GM18909 (cell line): ENCODE results near the gene B4GALT7.
"Not testable (repeated sequence)": the region's sequence is repeated elsewhere in the genome, so short reads cannot be mapped to it uniquely, and the experiment has no call there.

ENCODE experiments used
- ATAC-seq: cut with Tn5 transposase; IDR thresholded peaks from one replicate; pipeline ENCODE4 v1.9.1; 2021; ENCODE audit warnings: mild to moderate bottlenecking; ENCODE audit not compliant: unreplicated experiment, poor library complexity

B4GALT7 gene

GRCh38 chr5:177599731-177600507 lies at the start of gene B4GALT7:
Gene B4GALT7 (plus strand): TSS chr5:177600132. CDS start chr5:177600211, 79 bp downstream.
- peak; percentile 89 for ATAC-seq

GRCh38 chr5:177552839-177553455 lies 47.0 kb upstream of the B4GALT7 start:
- ATAC-seq, result no peak

GRCh38 chr5:177553671-177554429 lies 46.1 kb upstream of the B4GALT7 start:
- ATAC-seq, result peak; percentile 36

GRCh38 chr5:177554474-177555111 lies 45.3 kb upstream of the B4GALT7 start, which contains the start of gene FAM193B:
Gene FAM193B (minus strand): TSS chr5:177554563. CDS start chr5:177554458, 105 bp downstream.
- peak; percentile 93 for ATAC-seq

GRCh38 chr5:177555228-177555627 lies 44.7 kb upstream of the B4GALT7 start:
- no peak for ATAC-seq

- ATAC-seq, result no peak
These were observed 44.3 kb upstream of the B4GALT7 start for GRCh38 chr5:177555665-177556064.

GRCh38 chr5:177557041-177557647 lies 42.8 kb upstream of the B4GALT7 start:
- ATAC-seq, result no peak

GRCh38 chr5:177557796-177558195 lies 42.1 kb upstream of the B4GALT7 start:
- no peak for ATAC-seq

- not testable (repeated sequence) for ATAC-seq
These were observed 40.4 kb upstream of the B4GALT7 start for GRCh38 chr5:177559446-177559941.

- no peak for ATAC-seq
These were observed 34.9 kb upstream of the B4GALT7 start for GRCh38 chr5:177565046-177565445.

- no peak for ATAC-seq
These were observed 31.6 kb upstream of the B4GALT7 start for GRCh38 chr5:177568326-177568725.

GRCh38 chr5:177569894-177570293 lies 30.0 kb upstream of the B4GALT7 start:
- no peak for ATAC-seq

GRCh38 chr5:177575488-177575887 lies 24.4 kb upstream of the B4GALT7 start:
- ATAC-seq, result no peak

GRCh38 chr5:177576169-177576568 lies 23.8 kb upstream of the B4GALT7 start:
- ATAC-seq, result no peak

- no peak for ATAC-seq
These were observed 21.6 kb upstream of the B4GALT7 start for GRCh38 chr5:177578316-177578715.

GRCh38 chr5:177588413-177588909 lies 11.5 kb upstream of the B4GALT7 start:
- no peak for ATAC-seq

- ATAC-seq, result no peak
These were observed 9.5 kb upstream of the B4GALT7 start for GRCh38 chr5:177590406-177590805.

GRCh38 chr5:177591690-177592009 lies 8.3 kb upstream of the B4GALT7 start:
- ATAC-seq, result no peak

- ATAC-seq, result peak; percentile 96
These were observed 7.7 kb upstream of the B4GALT7 start, which contains the start of gene TMED9 for GRCh38 chr5:177592010-177592834. Gene TMED9 (plus strand): TSS chr5:177592203. CDS start chr5:177592215, 12 bp downstream.
